ENCODE results near the gene PBX1.

DNA sequence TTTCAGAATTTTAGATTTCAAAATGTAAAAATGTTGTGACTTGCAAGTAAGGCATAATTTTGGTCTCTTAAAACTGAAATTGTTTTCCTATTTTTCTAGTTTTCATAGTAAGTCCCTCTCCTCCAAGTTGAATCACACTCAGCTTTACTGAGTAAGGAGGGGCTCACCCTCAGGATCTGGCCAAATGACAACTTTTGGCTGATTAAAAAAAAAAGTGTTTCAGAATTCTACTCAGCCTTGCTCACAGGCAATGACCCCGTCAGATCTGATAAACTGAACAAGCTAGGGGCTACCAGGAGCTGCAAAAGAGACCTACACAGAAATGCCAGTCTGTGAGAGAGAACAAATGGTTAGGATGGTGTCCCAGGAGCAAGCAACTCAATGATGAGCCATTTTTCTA is 159.8 kb downstream of the PBX1 start:
- TF ChIP-seq CTCF (IDR thresholded peaks at IDR 0.05; ENCODE audit: low read depth, low read length, poor library complexity, severe bottlenecking) (no peak), EZH2phosphoT487 (IDR thresholded peaks at IDR 0.05; ENCODE audit: borderline replicate concordance, low read length) (no peak)

Data from DOHH2 (cell line).